Bone marrow (tissue), 2 donors: ENCODE measurements around the gene ZNF667.
A peak's percentile ranks its signal among the peaks of the same experiment; 100 is the strongest.

Experiments used
- DNase-seq, 2 donors: peaks; one replicate each; lab custom pipeline; 2025; lab: John Stamatoyannopoulos, UW

The ZNF667 gene

DNA sequence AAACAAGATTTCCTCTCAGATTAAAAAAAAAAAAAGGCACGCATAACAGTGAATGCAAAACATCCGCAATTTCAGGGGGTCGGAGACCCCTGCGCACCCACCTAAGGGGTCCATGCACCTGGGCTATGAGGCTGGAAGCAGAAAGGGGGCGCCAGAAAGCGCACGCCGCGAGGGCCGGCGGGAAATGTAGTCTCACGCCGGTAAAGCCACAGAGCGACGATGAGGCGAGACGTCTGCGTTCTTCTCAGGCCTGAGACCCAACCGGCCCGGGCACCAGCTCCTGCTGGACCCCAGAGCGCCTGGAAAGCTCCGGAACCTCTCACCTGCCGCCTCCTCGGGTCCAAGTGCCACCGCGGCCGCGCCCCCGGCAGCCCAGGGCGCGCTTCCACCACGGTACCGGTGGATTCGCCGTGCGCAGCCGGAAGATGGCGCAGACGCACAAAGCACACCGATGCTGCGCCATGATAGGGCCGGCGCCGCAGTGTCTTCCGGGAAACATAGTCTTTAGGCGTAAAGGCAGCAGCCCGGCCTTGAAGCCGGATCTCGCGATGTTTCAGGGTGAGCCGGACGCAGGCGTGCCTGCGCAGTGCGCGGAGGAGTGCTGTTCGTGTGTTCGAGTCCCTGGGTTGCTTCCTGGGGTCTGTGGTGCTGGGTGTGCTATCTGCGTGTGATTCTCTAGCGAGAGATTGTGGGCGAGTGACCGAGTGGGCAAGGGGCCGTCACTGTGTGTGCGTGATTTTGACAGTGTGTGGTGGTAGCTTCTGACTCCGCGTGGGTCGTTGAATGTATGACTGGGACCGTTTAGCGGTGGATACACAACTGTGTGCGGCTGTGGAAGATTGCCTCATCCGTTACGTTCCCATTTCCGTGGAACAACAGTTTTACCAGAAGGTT lies 83.8 kb downstream of the ZNF667 start, which contains the start of gene ZNF582:
ZNF582 (minus strand) TSS at position 416 of the 894 bp plus-strand sequence. CDS start 1,782 bp downstream, outside the sequence.
- peak; percentile 51 to 92 for DNase-seq
